Ammon's horn (tissue), 1 donor: ENCODE data around the gene FGF22.
A peak's percentile ranks its signal among the peaks of the same experiment; 100 is the strongest.
"Not testable (repeated sequence)": the region's sequence is repeated elsewhere in the genome, so short reads cannot be mapped to it uniquely, and the experiment has no call there.

Experiments
- DNase-seq: peaks from one replicate; pipeline ENCODE4 v3.0.0-alpha.2; 2016; ENCODE audit warnings: low spot score

FGF22 gene

GRCh38 chr19:622666-623065 is 17.0 kb upstream of the FGF22 start:
- no peak for DNase-seq

DNA sequence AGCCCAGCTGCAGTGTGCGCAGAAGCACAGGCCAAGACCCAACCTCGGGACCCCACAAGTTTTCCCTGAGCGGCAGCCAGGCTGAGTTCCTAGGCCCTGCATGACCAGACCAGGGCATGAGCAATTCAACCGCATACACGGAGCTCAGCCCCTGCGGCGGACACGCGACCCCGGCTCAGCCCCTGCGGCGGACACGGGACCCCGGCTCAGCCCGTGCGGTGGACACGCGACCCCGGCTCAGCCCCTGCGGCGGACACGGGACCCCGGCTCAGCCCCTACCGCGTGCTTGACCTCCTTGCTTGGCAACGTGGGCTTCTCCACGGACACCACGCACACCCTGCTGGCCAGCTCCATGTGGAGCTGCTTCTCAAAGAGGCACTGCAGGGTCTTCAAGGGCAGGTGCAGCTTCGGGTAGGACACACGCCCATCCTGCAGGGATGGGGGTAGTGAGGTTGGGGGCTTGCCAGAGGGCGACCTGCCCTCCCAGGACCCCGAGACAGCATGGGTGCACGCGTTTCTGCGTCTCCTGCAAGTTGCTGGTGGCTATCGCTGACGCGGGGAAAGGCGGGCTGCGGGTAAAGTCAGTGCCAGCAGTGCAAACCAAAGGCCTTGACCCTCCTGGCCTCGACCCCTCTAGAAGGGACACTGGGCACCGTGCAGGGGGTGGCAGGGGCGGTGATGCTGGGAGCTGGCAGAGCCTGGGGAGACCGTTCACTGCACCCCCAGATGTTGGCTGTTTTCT is 16.3 kb upstream of the FGF22 start:
- DNase-seq, result no peak

- DNase-seq, result no peak
Measured at GRCh38 chr19:623974-624373, 15.7 kb upstream of the FGF22 start.

DNA sequence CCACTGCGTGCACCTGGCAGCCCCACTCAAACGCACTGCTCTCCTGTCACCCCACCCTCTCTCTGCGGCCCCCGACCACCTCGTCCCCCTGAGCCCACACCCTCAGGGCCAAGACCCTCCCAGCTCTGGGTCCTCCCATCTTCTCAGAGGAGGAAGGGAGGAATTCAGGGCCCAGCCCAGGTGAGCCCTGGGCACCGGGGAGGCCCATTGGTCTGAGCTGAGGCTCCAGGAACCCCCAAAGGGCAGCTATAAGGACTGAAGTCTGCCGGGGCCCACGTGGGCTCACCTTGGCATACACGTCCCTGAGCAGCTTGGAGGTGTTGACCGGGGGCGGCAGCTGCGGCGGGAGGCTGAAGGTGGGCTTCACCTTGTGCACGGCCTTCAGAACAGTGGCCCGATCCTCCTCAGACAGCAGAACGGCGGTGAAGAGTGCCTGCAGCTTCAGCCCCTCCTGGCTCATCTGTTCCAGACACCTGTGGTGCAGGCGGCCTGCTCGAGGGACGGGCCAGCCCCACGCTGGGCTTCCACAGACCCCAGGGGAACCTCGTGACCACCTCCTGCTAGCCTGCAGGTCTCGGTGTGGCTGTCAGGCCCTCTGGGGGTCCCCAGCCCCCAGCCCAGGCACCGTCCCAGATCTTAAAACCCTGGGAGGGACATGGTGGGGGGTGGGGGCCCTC is 15.1 kb upstream of the FGF22 start:
- no peak for DNase-seq

- DNase-seq, result no peak
Measured at GRCh38 chr19:625257-625656, 14.4 kb upstream of the FGF22 start.

DNA sequence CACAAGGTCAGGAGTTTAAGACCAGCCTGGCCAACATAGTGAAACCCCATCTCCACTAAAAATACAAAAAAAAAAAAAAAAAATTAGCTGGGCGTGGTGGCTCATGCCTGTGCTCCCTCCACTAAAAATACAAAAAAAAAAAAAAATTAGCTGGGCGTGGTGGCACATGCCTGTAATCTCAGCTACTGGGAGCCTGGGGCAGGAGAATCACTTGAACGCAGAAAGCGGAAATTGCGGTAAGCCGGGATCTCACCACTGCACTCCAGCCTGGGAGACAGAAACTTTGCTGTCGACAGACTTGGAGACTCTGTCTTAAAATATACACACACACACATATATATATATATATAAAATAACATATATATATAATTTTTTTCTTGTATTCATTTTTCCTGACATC is 13.1 kb upstream of the FGF22 start:
- DNase-seq, result not testable (repeated sequence)

DNA sequence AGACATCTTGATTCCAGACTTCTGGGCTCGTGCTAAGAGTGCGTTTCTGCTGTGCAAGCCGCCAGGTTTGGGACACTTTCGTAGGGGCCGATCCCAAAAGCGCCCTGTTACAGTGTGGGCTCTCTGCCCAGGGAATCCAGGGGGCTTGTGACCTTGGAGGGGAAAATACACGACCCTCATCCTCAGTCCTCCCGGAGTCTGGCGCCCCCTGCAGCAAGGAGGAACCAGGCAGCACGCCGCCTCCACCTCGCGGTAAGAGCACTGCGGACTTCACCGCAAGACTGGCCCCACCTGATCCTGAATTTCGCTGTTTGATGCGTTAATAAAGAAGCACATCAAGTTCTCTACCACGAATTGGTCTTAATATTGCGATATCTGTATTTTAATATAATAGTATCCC is 11.5 kb upstream of the FGF22 start:
- DNase-seq, result no peak

DNA sequence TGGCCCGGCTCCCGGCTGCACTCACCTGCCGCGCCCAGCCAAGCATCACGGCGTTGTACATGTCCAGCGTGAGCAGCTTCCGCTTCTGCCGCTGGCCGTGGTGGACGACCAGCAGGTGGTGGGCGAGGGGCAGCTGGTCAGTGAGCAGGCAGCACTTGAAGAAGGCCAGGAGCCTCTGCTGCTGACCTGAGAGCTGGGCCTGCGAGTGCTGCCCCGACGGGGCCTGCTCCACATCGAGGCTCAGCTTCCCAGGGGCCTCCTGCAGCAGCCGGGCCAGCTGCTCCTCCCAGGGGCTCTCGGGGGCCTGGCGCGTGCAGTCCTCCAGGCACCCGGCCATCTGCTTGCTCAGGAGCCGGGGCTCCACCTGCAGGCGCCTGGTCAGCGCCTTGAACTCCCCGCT is 10.2 kb upstream of the FGF22 start:
- DNase-seq, result not testable (repeated sequence)

GRCh38 chr19:629961-630714 is 9.5 kb upstream of the FGF22 start:
- DNase-seq, result no peak

DNA sequence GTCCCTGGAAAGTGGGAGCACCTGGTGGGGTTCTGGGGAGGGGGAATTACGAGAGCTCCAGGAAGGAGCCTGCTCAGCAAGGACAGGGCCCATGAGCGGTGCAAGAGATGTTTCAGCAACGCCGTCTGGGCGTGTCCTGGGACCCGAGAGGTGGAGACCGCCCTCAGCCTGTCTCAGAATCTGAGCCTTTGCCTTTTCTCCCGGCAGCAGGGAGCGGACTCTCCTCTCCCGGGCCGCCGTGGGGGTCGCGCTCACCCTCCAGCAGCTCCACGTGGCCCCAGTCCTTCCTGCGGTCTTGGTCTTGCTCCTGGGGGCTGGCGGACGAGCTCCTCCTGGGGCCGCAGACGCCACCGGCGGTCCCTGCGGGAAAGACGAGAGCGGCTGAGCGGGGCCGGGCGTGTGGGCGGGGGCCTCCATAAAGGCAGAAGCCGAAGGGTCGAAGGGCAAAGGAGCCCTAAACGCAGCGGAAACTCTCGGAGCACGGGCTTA is 7.1 kb upstream of the FGF22 start:
- no peak for DNase-seq

DNA sequence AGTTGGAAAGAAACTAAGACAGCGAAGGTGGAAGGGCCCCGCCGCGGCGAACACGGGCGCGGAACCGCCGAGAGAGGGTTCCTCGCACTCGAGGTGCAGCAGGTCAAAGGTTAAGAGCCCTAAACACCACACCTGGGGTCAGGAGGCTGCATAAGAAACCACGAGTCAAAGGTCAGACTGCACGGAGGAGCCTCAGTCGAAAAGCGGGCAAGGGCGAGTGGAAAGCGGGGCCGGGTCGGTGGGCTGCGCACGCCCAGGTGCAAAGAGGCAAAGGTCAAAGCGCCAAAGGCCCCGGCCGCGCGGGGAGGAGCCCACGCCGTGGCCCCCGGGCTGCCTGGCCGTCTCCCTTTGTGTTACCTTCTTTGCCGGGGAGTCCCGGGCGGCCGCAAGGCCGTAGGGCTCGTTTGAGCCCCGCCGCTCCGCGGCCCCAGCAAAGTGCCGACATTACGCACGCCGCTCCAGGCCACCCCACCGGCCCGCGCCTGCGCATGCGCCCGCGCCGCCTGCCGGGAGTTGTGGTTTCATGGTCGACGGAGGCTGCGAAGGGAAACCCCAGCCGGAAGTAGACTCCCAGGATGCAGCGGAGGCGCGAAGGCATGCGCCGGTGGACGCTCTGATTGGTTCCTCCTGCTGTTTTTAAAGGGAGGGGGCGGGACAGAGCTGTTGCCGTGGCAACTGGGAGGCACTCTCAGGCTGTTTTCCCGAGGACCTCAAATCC is 6.5 kb upstream of the FGF22 start, which contains the start of gene POLRMT:
POLRMT (minus strand) TSS at position 470 of the 718 bp plus-strand sequence; CDS start at position 445, 25 bp downstream.
- peak; percentile 99 for DNase-seq

- DNase-seq, result no peak
Measured at GRCh38 chr19:633786-634639, 5.7 kb upstream of the FGF22 start.

GRCh38 chr19:634975-635652 is 4.6 kb upstream of the FGF22 start:
- no peak for DNase-seq

DNA sequence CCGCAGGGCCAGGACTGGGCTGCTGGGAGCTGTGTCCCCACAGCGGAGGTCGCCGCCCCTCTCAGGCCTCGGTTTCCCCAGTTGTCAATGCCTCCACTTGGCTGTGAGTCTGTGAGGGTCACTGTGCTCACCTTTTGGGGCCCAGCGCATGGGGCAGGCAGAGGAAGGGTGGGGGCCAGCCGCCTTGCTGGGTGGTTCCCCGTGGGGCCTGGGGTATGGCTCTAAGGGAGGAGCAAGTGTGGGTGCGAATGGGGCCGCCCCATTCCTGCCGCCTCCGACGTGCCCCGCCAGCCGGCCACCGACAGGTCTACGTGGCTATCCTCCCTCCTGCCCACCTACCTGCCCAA is 800 bp upstream of the FGF22 start:
- DNase-seq, result no peak

GRCh38 chr19:640161-640558 is 481 bp downstream of the FGF22 start:
- DNase-seq, result no peak

GRCh38 chr19:640606-641189 is 1.0 kb downstream of the FGF22 start:
- no peak for DNase-seq

GRCh38 chr19:641702-642101 is 2.0 kb downstream of the FGF22 start:
- no peak for DNase-seq

DNA sequence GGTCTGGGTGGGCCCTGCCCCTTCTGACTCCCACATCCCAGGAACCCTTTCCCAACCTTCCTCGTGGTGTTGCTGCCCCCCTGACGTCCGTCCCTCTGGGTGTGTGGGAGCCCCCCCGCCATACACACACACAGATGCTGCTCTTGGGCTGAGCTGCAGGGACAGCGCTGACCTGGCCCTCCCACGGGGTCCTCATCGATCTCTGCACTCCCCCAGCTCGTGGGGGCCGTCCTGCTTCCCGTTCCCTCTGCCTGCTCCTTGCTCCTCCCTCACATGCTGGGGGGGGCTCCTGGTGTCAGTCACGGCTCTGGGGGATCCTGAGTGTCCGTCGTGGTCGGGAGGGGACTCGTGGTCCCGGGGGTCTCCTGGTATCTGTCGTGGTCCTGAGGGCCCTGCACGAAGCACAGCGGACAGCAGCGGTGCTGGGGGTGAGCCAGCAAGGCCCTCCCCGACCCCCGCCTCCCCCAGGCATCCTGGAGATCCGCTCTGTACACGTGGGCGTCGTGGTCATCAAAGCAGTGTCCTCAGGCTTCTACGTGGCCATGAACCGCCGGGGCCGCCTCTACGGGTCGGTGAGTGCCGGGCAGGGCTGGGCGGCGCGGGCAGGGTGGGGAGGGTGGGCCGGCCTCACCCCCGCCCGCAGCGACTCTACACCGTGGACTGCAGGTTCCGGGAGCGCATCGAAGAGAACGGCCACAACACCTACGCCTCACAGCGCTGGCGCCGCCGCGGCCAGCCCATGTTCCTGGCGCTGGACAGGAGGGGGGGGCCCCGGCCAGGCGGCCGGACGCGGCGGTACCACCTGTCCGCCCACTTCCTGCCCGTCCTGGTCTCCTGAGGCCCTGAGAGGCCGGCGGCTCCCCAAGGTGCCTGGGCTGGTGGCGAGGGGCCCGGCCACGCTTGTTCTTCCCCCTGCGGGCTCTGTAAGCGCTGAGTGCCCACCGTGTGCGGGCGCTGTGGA is 3.4 kb downstream of the FGF22 start:
- DNase-seq, result no peak

- DNase-seq, result no peak
Measured at GRCh38 chr19:643736-644135, 4.1 kb downstream of the FGF22 start.
